MG63 (cell line): Measurements from ENCODE around the gene BCKDK. TPM values are rescaled to one million over a fixed set of nuclear protein-coding genes. Genes with fewer than 3 reads are reported as not detected.
"Not testable (repeated sequence)": the region's sequence is repeated elsewhere in the genome, so short reads cannot be mapped to it uniquely, and the experiment has no call there.

Source experiments
- DNase-seq: peaks from one replicate; pipeline ENCODE4 v3.0.0-alpha.2; 2020
- H3K27me3 ChIP-seq: fragments of 250-450 bp; sonication (Bioruptor Pico); 2 replicates; pipeline ENCODE4 v1.5.1; 2020; ENCODE audit warnings: mild to moderate bottlenecking, moderate library complexity
- H3K36me3 ChIP-seq: fragments of 250-450 bp; sonication (Bioruptor Pico); 2 replicates; pipeline ENCODE4 v1.5.1; 2020; ENCODE audit warnings: mild to moderate bottlenecking, moderate library complexity
- H3K4me3 ChIP-seq: fragments of 250-450 bp; sonication (Bioruptor Pico); 2 replicates; pipeline ENCODE4 v1.5.1; 2020; ENCODE audit warnings: mild to moderate bottlenecking, moderate library complexity
- H3K9me3 ChIP-seq: fragments of 250-450 bp; sonication (Bioruptor Pico); 2 replicates; pipeline ENCODE4 v1.5.1; 2020; ENCODE audit warnings: mild to moderate bottlenecking, moderate library complexity
- total RNA-seq: library from RNA; depleted of rRNA; stranded (reverse); fragments of >200 nt; shearing (Covaris generic); gene quantifications from 2 replicates; pipeline ENCODE4 v1.2.3, GENCODE V29; 2014; ENCODE audit warnings: low replicate concordance

The BCKDK gene
- total RNA-seq, 1 experiment from 2014 or later, result 42.5 TPM

DNA sequence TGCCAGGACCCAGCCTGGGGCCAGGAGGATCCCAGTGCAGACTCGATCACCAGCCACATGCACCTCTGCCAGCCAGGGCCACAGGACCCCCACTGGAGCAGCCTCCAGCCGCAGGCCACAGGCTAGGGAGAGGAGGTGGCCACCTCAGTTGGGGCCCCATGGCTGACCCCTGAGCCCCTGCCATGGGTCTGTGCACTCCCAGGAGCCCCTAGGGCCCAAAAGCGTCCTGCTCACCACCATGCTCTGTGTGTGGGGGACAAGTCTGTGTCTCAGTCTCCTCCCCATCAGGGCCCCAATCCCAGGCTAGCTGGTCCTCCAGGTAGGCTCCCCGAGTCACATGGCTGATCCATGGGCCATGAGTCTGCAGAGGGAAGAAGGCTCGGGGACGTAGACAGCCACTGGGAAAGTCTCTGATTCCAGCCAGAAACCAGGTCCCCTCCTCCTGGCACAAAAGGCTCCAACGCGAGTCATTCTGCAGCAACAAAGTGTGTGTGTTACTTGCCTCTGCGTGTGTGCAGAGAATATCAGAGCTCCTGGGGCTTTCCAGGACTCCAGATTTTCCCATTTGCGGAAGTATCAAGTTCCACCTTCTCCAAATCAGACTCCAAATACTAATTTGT lies 33.4 kb downstream of the BCKDK start:
- Histone ChIP-seq H3K9me3 (no peaks in the 10 kb centered on the region), H3K36me3 (no peaks in the 10 kb centered on the region), H3K27me3 (no peaks in the 10 kb centered on the region), H3K4me3 (peak overlapping the region; percentile 34)
- DNase-seq, result peak; percentile 72

DNA sequence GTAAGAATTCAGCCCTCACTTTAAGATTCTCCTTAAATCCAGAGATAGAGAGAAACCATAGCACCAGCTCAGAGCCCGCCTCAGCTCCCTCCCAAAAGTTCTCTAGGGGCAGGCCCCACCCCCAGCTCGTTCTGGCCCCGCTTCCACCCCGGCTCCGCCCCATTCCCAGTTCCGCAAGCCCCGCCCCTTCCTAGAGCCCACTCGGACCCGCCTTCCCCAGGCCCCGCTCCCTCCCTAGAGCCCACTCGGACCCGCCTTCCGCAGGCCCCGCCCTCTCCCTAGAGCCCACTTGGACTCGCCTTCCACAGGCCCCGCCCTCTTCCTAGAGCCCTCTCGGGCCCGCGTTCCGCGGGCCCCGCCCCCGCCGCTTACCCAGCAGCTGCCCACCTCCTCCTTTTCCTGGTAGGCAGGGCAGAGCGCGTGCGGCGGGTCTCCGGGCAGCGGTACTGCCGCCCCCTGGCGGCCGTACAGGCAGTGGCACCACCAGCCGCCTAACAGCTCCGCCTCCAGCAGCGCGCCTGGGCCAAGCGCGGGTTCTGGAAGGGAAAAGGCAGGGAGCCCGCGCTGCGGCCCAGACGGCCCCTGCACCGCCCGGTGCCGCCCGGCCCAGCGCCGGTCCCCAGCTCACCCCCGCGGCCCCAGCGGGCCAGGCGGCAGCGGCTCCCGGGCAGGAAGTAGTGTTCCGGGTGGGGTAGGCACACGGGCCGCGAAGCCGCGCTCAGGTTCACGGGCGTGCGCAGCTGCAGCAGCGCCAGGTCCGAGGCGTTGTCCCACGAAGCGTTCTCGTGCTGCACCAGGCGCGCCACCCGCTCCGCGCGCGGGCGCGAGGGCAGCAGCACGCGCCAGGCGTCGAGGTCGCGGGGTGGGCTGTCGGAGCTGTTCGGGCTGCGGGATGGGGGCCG lies 34.2 kb downstream of the BCKDK start:
- H3K36me3 ChIP-seq, result no peaks in the 10 kb centered on the region
- DNase-seq, result peak; percentile 99
- H3K27me3 ChIP-seq, result no peaks in the 10 kb centered on the region
- H3K9me3 ChIP-seq, result no peaks in the 10 kb centered on the region
- H3K4me3 ChIP-seq, result peak overlapping the region; percentile 34

DNA sequence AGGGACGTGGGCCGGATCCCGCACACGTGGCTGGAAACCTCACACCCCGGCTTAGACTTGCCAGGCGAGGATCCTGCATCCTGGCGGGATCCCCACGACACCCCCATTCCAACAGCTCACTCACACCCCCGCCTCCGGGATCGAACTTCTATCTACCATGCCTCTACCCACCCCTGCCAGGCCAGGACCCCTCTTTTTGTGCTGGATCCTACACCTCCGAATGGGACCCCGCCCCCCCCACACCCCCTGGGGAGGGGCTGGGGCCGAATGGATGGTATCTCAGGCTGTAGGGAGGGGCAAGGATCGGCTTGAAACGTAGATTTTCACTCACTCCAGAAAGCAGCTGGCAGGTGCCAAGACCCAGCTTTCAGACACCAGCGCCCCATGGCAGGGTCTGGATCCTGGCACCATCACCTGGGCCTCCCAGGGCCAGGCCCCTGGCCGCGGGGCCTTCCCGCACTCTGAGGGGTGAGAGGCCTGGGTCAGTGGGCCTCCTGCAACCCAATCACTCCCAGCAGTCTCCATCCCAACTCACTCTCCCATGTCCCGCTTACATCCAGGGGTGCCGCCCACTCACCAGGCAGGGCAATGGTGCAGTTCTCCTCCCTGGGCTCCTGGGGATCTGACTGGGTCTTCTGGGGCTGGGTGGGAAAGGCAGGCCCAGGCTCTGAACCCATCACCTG lies 35.0 kb downstream of the BCKDK start:
- Histone ChIP-seq H3K36me3 (no peaks in the 10 kb centered on the region), H3K4me3 (no peak overlapping the region)
- DNase-seq, result no peak

DNA sequence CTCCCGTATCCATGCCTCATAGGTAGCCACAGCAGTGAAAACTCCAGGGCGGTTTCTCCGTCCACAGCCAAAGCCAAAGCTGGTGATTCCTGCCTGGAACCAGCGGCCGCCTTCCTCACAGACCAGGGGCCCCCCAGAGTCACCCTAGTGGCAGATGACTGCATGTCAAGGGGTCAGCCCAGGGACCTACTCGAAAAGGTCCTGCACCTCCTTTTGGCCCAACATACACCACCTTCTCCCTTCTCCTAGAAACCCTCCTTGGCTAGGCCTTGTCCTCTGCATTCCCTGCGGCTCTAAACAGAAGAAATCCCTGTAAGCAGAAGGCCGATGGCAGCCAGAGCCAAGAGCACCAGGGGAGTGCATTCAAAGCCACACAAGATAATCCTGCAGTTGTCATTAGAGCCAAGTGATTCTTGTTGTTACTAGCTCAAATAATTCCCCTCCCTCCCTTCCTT lies 35.5 kb downstream of the BCKDK start:
- no peaks in the 10 kb centered on the region for H3K9me3 ChIP-seq
- no peaks in the 10 kb centered on the region for H3K36me3 ChIP-seq
- no peaks in the 10 kb centered on the region for H3K27me3 ChIP-seq
- no peak for DNase-seq
- no peak overlapping the region for H3K4me3 ChIP-seq

More for the DNA sequence above, 35.0 kb downstream of the BCKDK start:
- Histone ChIP-seq H3K27me3 (no peaks in the 10 kb centered on the region), H3K9me3 (no peaks in the 10 kb centered on the region)

DNA sequence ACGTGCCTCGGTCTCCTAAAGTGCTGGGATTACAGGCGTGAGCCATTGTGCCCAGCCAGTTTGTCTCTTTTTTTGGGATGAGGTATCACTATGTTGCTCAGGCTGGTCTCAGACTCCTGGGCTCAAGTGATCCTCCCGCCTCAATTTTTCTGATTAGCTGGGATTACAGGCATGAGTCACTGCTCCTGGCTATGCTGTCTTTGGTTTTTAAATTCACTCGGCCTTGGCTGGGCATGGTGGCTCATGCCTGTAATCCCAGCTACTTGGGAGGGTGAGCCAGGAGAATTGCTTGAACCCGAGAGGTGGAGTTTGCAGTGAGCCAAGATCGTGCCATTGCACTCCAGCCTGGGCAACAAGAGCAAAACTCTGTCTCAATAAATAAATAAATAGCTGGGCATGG lies 36.2 kb downstream of the BCKDK start:
- H3K36me3 ChIP-seq, H3K27me3 ChIP-seq, H3K4me3 ChIP-seq, H3K9me3 ChIP-seq: not testable (repeated sequence)
- peak; percentile 60 for DNase-seq

DNA sequence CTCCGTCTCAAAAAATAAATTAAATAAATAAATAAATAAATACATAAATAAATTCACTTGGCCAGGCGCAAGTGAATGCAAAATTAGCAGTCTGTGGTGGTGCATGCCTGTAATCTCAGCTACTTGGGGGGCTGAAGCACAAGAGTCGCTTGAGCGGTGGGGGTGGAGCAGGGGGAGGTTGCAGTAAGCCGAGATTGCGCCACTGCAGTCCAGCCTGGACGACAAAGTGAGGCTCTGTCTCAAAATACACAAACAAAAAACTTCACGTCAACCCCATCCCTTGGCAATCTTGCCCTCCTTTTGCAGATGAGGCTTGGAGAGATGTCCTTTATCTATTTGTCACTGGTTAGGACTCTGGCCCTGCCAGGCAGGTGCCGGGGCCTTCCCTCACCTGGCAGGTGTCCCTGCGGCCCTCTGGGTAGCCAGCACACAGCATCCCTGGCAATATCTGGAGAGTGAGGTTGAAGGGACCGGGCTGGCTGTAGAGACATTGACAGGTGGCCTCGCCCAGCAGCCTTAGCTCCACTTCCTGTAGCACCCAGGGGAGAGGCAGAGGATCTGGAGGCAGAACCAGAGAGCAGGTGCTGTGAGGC lies 37.3 kb downstream of the BCKDK start:
- no peaks in the 10 kb centered on the region for H3K9me3 ChIP-seq
- no peaks in the 10 kb centered on the region for H3K27me3 ChIP-seq
- no peaks in the 10 kb centered on the region for H3K36me3 ChIP-seq
- DNase-seq, result no peak
- H3K4me3 ChIP-seq, result no peak overlapping the region

DNA sequence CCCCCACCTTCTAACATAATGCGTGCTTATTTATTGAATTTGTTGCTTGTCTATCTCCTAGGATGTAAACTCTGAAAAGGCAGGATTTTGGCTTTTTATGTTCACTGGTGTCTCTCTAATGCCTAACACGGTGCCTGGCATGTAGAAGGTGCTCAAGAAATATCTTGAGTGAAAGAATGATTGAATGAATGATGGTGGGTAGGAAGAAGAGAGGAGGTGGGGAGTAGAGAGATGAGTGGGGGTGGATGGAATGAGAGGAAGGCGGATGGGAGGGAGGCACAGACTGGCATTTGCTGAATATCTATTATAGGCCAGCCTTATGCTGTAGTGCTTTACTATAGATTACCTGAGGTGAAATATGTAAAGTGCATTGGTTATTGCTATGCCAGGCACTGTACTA lies 39.4 kb downstream of the BCKDK start:
- no peaks in the 10 kb centered on the region for H3K9me3 ChIP-seq
- no peak overlapping the region for H3K4me3 ChIP-seq
- H3K27me3 ChIP-seq, result no peaks in the 10 kb centered on the region
- no peaks in the 10 kb centered on the region for H3K36me3 ChIP-seq
- no peak for DNase-seq

DNA sequence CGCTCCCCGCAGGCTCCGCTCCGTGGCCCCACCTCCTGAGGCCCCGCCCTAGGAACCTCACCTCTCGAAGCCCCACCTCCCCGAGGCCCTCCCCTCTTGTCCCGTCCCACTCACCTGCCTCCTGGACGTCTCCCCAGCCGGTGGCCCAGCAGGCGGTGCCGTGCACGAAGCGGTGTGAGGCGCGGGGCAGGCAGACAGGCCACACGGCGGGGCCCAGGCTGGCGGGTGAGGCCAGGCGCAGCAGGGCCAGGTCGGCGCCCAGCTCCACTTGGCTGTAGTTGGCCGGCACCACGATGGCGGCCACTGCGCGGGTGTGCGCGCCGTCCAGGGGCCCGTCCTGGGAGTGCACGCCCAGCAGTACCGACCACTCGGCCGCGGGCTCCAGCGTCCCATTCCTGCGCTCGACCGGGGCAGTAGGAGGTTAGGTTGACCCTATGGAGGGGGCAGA lies 40.1 kb downstream of the BCKDK start:
- no peaks in the 10 kb centered on the region for H3K27me3 ChIP-seq
- H3K4me3 ChIP-seq, result no peak overlapping the region
- no peak for DNase-seq
- no peaks in the 10 kb centered on the region for H3K36me3 ChIP-seq
- no peaks in the 10 kb centered on the region for H3K9me3 ChIP-seq

DNA sequence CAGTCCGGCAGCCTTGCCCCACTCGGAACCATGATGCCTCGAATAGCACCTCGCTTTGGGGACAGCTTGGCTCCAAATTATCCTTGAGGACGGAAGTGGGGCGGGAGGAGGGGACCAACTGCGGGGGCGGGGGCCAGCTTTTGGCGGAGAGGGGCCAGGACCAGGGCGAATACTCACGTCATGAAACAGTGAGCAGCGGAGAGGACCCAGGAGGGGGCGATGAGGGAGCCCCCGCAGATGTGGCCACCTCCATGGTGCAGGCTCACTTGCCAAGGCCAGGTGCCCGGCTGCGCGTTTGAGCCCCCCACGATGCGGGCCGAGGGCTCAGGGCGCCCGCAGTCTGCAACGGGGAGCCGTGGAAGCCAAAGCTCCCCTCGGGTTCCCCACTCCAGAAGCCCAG lies 40.7 kb downstream of the BCKDK start:
- no peaks in the 10 kb centered on the region for H3K36me3 ChIP-seq
- DNase-seq, result no peak
- no peaks in the 10 kb centered on the region for H3K9me3 ChIP-seq
- H3K4me3 ChIP-seq, result no peak overlapping the region
- H3K27me3 ChIP-seq, result no peaks in the 10 kb centered on the region

DNA sequence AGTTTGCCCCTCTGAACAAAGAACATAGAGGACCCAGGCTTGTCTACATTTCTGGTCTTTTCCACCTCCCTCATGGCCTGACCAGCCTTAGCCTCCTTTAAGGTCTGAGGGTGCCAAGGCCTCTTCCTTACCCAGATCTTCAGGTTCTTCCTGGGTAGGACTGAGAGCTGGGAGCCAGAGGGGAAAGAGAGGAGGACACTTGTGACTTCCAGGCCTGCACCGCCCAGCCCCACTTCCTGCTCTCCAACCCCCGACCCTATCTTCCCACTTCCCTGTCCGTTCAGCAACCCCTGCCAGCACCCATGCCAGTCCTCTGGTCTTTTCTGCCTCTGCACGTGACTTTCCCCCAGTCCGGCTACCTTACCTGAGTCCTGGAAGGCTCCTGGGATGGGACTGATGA lies 41.1 kb downstream of the BCKDK start:
- no peak overlapping the region for H3K4me3 ChIP-seq
- H3K27me3 ChIP-seq, result no peaks in the 10 kb centered on the region
- no peak for DNase-seq
- H3K9me3 ChIP-seq, result no peaks in the 10 kb centered on the region
- no peaks in the 10 kb centered on the region for H3K36me3 ChIP-seq

DNA sequence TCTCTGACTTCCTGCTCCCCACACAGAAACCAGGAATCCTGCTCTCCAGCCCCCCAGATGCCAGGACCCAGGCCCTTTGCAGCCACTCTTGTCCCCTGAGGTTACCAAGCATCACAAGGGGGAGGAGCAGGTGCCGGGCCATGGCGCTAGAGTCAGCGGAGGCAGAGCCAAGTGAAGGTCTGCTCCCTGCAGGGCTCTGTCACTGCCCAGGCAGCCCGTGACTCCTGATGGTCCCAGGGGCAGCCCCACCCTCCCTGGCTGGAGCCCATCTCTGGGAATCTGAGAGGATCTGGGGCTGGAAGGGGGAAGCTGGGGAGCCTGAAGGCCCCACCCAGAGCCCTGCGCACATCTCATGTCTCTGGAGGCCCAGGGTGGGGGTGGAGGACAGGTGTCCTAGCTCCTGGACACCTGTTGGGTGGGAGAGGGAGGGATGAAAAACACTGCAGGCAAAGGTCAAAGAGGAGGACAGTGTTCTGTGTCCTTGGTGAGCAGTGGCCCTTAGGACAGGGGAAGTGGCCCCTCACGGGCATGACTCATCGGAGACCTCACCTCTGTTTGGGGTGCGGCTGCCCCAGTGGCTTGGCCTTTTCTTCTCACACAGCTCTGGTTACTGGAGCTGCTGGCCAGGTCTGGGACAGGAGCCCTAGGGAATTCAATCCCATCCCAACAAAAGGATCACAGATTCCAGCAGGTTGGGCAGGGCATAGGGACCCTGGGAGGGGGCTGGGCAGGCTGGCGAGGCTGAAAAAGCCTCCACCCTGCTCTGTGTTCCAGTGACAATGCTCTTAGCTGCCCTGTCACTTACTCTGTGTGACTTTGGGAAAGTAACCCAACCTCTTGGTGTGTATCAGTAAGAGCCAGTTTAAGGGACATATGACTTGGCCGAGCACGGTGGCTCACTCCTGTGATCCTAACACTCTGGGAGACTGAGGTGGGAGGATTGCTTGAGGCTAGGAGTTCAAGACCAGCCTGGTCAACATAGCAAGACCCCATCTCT lies 42.0 kb downstream of the BCKDK start, which contains the start of gene PRSS36:
Gene PRSS36, minus strand, starts transcription at position 173 of the 997 bp plus-strand sequence. Its CDS starts 31 bp downstream, at position 142.
- Histone ChIP-seq H3K27me3 (no peaks in the 10 kb centered on the region), H3K36me3 (no peaks in the 10 kb centered on the region)
- no peak for DNase-seq

DNA sequence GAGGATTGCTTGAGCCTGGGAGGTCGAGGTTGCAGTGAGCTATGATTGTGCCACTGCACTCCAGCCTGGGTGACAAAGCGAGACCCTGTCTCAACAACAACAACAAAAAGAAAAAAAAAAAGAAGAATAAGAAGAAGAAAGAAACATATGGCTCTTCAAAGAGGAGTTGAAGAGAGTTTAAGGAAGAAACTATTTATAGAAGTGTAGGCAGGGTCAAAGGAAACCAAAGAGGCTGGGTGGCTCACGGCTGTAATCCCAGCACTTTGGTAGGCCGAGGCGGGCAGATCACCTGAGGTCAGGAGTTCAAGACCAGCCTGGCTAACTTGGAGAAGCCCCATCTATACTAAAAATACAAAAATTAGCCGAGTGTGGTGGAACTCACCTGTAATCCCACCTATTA lies 42.8 kb downstream of the BCKDK start:
- H3K9me3 ChIP-seq, H3K4me3 ChIP-seq, H3K27me3 ChIP-seq, DNase-seq, H3K36me3 ChIP-seq: not testable (repeated sequence)

More for the DNA sequence above, 42.0 kb downstream of the BCKDK start, which contains the start of gene PRSS36:
- H3K9me3 ChIP-seq, result no peaks in the 10 kb centered on the region
- H3K4me3 ChIP-seq, result no peak within 1 kb of the TSS

DNA sequence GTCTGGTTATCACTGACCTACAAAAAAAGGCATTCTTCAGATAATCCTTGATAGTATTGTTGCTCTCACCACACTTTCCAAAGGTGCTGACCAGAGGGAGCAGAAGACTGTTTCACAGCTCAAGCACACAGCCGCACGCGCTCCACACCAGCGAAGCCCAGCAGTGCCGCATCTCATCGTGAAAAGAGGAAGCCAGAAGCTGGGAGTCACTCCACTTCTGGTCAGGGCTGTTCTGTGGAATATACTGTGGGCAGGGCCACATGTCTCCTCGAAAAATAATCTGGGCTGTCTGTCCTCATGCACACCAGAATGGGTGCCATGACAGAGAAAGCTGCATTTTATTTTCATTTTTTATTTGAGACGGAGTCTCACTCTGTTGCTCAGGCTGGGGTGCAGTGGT lies 49.0 kb downstream of the BCKDK start:
- Histone ChIP-seq H3K9me3 (no peaks in the 10 kb centered on the region; the same call in 1 of the 2 replicates), H3K4me3 (no peak overlapping the region), H3K27me3 (peaks cover 6% of the 10 kb centered on the region; the same call in 1 of the 2 replicates), H3K36me3 (no peaks in the 10 kb centered on the region)
- no peak for DNase-seq
